ENCODE data around the gene MYCN. TPM values are rescaled to one million over a fixed set of nuclear protein-coding genes. Genes with fewer than 3 reads are reported as not detected.

Gene MYCN
- total and polyA plus RNA-seq, 2 of the 8 experiments (the other 6 are each of a cell fraction or from before 2014, with no cell fraction given): 87.8 to 137 TPM

DNA sequence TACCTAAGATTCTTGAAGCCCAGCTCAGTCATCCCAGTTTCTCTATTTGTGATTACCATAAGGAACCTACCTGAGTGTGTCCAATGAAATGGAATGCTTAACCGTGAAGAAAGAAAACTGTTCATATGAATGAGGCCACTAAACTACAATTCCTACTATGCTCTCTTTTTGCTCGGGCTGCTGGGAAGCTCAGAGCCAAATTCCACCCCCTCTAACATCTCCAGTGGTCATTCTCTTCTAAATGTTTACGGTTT lies 8.3 kb downstream of the MYCN start (continued):
- TF ChIP-seq NANOG (IDR thresholded peaks at IDR 0.05; ENCODE audit: insufficient read depth, low read depth, low read length, poor library complexity, severe bottlenecking): no peak
- no peak for TF ChIP-seq RAD21 (IDR thresholded peaks at IDR 0.05 in 1 of 2, conservative IDR thresholded peaks at IDR 0.05 in 1 of 2; ENCODE audit: low read depth in 2 of 2, low read length in 2 of 2)
- no peak for TF ChIP-seq EP300 (IDR thresholded peaks at IDR 0.05; ENCODE audit: borderline replicate concordance in 1 of 2, low read depth in 2 of 2, low read length in 2 of 2)
- no peak for TF ChIP-seq SIN3A (conservative IDR thresholded peaks at IDR 0.05 in 1 of 2, IDR thresholded peaks at IDR 0.05 in 1 of 2; ENCODE audit: low read depth in 1 of 2, low read length in 2 of 2)
- TF ChIP-seq SP2 (IDR thresholded peaks at IDR 0.05; ENCODE audit: low read length): no peak
- no peak for TF ChIP-seq JUN (IDR thresholded peaks at IDR 0.05; ENCODE audit: low read depth, low read length)
- TF ChIP-seq CREB1 (IDR thresholded peaks at IDR 0.05): no peak
- TF ChIP-seq PHF8 (conservative IDR thresholded peaks at IDR 0.05; ENCODE audit: low read depth, low read length): no peak
